HG02798 (cell line): ENCODE measurements around the gene HECW1.

Source experiments
- ATAC-seq: cut with Tn5 transposase; IDR thresholded peaks from one replicate; pipeline ENCODE4 v1.9.1; 2021; ENCODE audit warnings: mild to moderate bottlenecking; ENCODE audit not compliant: unreplicated experiment, poor library complexity

The HECW1 gene

GRCh38 chr7:43247757-43248156, 135.3 kb downstream of the HECW1 start:
- no peak for ATAC-seq

- no peak for ATAC-seq
Observed at GRCh38 chr7:43248553-43248952, 136.1 kb downstream of the HECW1 start.

GRCh38 chr7:43248961-43249822, 136.7 kb downstream of the HECW1 start:
- ATAC-seq: no peak

DNA sequence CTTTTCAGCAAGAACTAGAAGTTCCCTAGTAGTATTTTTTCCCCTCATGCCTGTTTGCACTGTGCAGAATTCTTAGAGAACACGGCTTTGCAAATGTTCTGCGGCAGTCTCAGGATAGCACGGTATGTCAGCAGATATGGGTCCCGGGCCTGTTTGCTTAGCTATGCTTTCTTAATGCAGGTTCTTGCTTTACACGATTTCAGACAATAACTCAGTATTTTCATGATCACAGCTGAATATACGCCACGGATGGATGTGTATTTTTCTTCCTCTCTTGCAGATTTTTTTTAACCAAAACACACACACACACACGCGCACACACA, 137.3 kb downstream of the HECW1 start:
- ATAC-seq: no peak

DNA sequence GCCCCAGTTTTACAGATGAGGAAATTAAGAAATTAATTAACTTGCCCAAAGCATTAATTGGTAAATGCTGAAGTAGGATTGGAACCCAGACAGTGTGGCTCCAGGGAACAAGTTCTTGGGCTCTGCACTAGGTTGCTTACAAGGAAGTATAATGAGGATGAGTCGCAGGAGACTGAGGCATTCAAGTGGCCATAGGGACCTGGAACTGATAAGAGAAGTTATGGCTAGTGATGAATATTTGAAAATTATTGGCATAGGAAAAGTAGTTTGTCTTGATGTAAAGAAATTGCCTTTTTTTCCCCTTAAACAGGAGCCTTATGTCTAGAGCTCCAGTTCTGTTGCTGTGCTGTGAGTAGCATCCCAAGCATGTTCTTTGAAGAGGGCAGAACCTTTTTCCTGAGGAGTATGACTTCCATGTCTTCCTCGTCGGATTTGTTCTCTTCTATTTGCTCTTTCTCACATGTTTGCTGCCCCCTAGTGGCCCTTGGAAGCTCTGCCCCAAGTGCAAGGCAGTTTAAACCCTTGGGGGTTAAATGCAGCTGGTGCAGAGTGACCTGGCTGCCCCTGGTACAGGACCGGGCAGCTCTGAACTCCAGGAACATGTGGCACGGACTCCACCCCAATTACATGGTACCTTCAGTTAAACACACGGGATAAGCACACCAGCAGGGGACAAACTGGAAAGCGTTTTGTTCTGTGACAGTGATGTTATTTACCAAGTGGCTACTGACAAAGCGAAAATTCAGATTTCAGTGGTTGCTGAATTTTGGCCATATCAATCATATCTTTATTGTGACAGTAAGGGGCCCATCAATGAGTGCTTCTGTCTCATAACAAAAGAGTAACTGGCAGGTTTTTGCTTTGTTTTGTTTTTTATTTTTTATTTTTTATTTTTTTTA, 148.8 kb downstream of the HECW1 start:
- ATAC-seq: peak; percentile 81

- ATAC-seq: no peak
Observed at GRCh38 chr7:43265139-43265538, 152.7 kb downstream of the HECW1 start.

- no peak for ATAC-seq
Observed at GRCh38 chr7:43273939-43274719, 161.7 kb downstream of the HECW1 start.

- no peak for ATAC-seq
Observed at GRCh38 chr7:43274752-43275151, 162.3 kb downstream of the HECW1 start.

DNA sequence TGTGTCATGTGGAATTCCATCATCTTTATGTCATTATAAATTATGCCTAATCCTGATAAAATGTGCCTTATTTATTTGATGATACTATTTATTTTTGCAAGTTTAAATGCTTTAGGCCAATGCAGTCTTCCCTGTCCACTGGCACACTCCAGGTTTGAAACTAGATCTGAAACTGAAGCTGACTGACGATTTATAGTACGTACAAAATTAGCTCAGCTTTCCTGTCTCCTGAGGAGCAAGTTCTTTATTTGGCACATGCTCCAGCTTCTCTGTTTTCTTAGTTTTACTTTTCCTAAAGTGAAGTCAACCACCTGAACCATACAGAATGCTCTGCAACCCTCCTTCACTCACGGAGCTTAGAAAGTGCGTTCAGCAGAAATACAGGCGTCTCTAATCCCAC, 164.1 kb downstream of the HECW1 start:
- ATAC-seq: no peak

DNA sequence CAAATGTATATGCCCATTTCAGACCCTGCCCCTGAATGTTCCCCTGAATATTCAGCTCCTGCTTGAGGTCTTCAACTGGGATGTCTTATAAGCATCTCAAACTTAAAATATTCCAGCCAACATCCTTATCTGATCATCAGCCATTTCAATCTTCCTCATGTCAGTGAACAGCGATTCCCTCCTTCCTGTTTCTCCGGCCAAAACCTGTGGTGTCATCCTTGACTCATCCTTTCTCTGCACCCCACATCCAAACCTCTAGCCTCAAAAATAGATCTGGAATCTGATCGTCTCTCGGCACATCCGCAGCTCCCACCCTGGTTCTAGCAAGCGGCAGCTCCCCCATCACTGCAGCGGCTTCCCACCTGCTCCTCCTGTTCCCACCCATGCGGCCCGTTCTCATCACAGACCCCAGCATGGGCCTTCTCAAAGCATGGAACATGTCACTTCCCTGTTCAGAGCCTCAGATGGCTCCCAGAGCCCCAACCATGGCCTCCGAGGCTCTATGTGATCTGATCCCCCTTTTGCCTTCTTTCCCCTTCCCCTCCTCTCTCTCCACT, 165.7 kb downstream of the HECW1 start:
- ATAC-seq: no peak

DNA sequence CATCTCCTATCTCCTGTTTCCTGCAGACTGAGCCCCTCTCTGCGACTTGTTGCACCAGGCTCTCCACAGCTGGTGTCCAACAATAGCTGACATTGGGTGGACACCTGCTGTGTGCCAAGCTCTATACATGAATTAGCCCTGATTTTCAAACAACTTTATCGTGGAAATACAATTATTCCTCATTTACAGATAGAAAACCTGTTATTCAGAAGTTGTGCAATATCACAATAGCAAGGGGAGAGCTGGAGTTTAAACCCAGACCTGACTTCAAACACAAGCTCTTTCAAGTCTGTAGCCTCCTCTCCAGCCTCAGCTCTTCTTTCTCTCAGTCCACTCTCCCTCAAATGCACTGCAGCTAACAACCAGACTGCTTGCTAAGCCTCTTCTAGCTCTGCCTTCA, 168.8 kb downstream of the HECW1 start:
- no peak for ATAC-seq

DNA sequence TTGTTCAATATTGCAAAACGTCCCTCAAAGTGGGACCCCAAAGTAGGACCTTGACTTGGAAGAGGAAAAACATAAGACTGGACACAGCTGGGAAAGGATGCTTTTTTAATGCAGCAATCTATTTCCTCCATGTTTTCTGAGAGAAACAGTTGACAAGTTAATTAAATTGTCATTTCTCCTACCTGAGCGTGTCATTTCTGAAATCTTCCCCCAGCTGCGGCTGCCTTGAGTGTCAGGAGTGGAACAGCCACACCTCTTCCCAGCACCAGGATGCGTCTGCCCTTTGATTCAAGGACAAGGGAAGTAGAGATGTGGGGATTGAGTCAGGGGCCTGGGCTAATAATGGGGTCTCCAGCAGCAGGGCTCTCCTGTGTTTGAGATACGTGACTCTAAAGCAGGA, 171.3 kb downstream of the HECW1 start:
- ATAC-seq: no peak

- no peak for ATAC-seq
Observed at GRCh38 chr7:43289826-43290225, 177.4 kb downstream of the HECW1 start.

DNA sequence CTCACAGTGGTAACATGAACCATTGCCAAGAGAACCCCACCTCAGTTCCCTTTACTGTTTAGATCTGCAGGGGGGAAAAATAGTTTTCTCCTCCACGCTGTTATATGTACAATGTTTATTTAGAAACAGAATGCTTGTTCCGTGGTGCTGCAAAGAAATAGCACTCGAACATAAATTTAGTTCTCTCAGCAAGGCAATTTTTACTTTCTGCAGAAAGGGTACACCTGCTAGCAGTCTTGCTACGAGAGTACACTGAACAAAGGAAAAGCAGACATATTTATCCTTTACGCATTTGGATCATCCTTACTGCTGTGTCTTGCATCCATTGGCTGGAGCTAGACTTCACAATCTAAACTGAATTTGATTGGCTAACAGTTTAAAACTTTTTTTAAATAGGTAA, 178.5 kb downstream of the HECW1 start:
- ATAC-seq: no peak

DNA sequence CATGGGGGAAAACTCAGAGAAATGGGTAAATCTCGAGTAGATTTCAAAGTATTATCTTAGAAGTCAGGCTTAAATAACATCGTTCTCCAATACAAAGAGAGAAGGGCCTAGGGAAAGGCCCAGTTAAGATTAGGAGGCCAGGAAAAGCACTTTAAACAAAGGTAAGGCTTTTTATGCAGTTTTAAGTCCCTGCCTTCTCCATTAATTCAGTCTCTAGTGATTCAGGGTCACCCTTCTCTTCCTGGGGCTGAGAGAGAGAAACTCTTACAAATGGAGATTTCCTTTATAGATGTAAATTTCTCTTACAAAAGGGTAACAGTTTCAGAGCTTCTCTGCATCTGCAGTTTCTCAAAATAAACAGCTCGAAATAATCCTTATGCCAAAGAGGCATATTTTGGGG, 179.3 kb downstream of the HECW1 start:
- ATAC-seq: no peak

GRCh38 chr7:43292384-43292783, 179.9 kb downstream of the HECW1 start:
- ATAC-seq: no peak

DNA sequence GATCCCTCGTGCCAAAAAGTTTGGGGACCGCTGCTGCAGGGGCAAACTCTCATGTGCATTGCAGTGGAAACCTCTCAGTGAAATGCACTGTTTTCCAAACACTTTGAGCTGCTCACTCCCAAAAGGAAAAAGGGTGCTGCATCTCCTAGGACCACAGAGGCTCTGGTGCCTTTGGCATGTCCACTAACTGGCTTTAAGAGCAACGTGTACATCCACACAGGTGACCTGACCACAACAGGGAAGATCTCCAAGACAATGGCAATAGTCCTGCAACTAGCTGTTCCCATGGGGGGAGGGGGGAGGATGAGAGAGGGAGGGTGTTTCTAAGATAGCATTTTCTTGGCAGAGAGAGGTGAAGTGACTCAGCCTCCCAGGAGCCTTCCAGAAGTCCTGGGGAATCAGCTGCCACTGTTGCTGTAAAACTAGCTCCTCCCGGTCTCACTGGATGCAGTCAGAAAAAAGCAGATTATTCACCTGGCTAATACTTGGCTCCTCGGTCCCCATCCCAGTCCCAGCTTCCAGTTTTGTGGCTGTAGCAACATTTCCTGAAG, 181.7 kb downstream of the HECW1 start:
- ATAC-seq: no peak

DNA sequence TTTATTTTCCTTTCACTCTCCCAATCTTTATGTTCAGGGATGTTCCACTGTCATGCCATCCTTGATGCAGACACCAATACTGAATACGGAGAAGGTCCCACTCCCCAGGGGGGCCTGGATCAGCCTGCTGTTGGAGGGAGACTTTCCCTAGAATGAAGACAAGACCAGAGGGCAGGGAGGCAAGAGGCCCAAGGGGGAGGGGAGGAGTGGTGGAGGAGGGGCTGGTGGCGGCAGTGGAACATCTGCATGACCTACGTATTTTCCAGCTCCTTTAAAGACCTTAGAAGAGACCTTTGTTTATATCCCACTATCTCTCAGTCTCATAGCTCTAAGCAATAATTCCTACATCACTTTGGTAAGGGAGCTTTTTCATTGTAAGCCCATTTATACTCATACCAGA, 183.0 kb downstream of the HECW1 start:
- no peak for ATAC-seq

DNA sequence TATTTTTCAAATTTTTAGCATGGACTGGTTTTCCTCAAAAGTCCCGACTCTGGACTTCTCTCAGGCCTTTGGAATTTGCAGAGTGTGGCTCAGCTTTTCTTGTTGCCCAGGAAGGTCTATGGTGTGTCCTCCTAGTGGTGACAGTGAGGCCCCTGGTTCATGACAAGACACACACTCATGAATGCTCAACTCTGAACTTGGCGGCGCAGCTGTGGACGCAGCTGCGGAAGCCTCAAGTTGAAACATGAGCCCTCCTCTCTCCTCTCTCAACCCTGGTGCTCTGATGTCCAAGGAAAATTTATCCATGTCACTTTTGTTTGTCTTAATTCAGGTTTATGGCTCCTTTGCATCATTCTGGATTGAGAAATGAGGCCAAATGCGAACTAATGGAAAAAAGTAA, 183.9 kb downstream of the HECW1 start:
- ATAC-seq: no peak

DNA sequence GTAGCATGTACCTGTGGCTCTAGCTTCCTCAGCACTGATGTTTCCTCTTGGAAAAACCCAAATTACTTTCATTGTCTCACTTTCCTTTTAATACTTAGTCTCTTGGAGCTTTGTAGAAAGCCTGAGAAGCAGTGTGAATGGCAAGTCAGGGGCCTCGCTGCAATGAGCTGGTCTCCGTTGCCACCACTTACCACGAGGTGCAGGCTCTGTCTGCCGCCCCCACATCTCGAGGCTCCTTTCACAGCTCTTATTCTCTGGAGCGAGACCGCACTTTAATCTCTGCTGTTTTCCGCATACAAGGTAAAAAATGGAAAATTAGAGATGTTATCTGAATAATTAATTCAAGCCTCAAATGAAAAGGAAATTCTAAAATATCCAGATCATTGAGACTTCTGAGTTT, 186.2 kb downstream of the HECW1 start:
- no peak for ATAC-seq
